Left ventricle myocardium inferior (tissue), 1 donor: ENCODE data around the gene SLC44A1. TPM values are rescaled to one million over a fixed set of nuclear protein-coding genes. Genes with fewer than 3 reads are reported as not detected.

Source experiments
- DNase-seq: peaks from one replicate; pipeline ENCODE4 v3.0.0-alpha.2; 2020
- H3K27ac ChIP-seq: fragments of 200-600 bp; replicated peaks from 2 replicates; pipeline ENCODE4 v1.8.0; 2021
- H3K27me3 ChIP-seq: fragments of 200-600 bp; 2 replicates; pipeline ENCODE4 v1.8.0; 2021; ENCODE audit warnings: low read depth
- H3K36me3 ChIP-seq: fragments of 200-600 bp; 2 replicates; pipeline ENCODE4 v1.8.0; 2021
- H3K4me1 ChIP-seq: fragments of 200-600 bp; 2 replicates; pipeline ENCODE4 v1.8.0; 2021
- H3K4me3 ChIP-seq: fragments of 200-600 bp; 2 replicates; pipeline ENCODE4 v1.8.0; 2021; ENCODE audit warnings: mild to moderate bottlenecking, moderate library complexity
- H3K9me3 ChIP-seq: fragments of 200-600 bp; replicated peaks from 2 replicates; pipeline ENCODE4 v1.8.0; 2021
- CTCF ChIP-seq: fragments of 200-600 bp; IDR thresholded peaks from 2 replicates; pipeline ENCODE4 v1.8.0; 2021; ENCODE audit warnings: antibody characterized with exemption, mild to moderate bottlenecking, borderline replicate concordance
- intact Hi-C: fragments of 100-400 bp; cut with micrococcal nuclease; formaldehyde crosslinking; loops from one replicate; pipeline ENCODE4 v1.11.0; 2022
- total RNA-seq: library from RNA; stranded (reverse); fragmentation: NEBNext Ultra II Directional; extraction: Animal tissue kit (Norgen Biotek cat#: 25700); gene quantifications from one replicate; pipeline ENCODE4 v1.2.1, GENCODE V29; 2021
- donor health status: DM: no; HTN: yes; CAD: no; lungs with severe emphysema.

The SLC44A1 gene
- total RNA-seq, 1 donor from 2014 or later: 27.0 TPM

DNA sequence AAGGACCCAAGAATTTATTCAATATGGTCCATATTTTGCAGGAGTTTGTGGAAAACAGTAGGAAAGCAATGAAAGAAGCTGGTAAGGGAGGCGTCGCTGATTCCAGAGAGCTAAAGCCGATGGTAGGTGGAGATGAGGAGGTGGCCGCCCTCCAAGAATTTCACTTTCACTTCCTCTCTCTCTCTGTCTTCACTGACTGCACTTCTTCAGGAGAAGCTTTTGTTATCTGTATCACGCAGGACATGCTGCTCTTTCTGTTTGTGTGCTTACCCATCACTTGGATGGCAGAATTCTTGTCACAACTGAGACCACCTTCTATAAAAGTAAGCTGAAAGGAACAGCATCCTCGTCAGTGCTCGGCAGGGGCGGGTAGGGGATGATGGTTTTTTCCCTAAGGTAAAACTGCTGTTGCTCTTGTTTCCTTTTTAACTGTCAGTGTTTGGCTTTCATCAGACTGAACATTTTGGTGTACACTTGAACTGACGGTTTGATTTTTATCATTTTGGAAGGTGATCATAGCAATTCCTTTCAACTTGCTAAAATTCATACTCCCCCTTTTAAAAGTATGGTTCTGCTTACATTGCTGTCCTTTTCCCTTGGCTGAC is 141.0 kb downstream of the SLC44A1 start:
- DNase-seq: peak; percentile 20
- no peak for TF ChIP-seq CTCF
- H3K27ac ChIP-seq: no peak overlapping the region
- H3K9me3 ChIP-seq: no peaks in the 10 kb centered on the region
- H3K27me3 ChIP-seq: no peaks in the 10 kb centered on the region
- intact Hi-C loops: no loop called here
- H3K4me3 ChIP-seq: peak overlapping the region; percentile 41
- no peaks in the 10 kb centered on the region for H3K4me1 ChIP-seq
- H3K36me3 ChIP-seq: peaks cover 25% of the 10 kb centered on the region

DNA sequence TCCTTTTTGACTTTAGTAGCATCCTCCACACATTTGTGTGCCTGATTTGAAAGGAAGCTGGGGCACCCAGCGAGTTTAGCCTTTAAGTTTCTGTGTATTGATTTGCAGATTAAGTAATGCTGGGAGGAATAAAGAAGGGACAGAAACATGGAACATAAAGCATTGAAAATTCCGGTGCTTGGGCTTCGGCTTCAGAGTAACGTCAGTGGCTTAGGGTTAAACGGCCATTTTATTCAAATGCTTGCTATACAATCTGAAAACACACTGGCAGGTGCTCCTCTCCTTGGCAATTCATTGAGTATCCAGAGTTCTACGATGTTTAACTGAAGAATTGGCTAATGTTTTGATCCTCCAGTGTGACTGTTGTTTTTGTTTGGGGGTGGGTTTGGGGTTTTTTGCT is 145.3 kb downstream of the SLC44A1 start:
- intact Hi-C loops: no loop called here
- peaks cover 9% of the 10 kb centered on the region for H3K36me3 ChIP-seq
- DNase-seq: no peak
- no peak overlapping the region for H3K27ac ChIP-seq
- no peak overlapping the region for H3K4me3 ChIP-seq
- no peaks in the 10 kb centered on the region for H3K4me1 ChIP-seq
- no peaks in the 10 kb centered on the region for H3K27me3 ChIP-seq
- no peaks in the 10 kb centered on the region for H3K9me3 ChIP-seq
- no peak for TF ChIP-seq CTCF

DNA sequence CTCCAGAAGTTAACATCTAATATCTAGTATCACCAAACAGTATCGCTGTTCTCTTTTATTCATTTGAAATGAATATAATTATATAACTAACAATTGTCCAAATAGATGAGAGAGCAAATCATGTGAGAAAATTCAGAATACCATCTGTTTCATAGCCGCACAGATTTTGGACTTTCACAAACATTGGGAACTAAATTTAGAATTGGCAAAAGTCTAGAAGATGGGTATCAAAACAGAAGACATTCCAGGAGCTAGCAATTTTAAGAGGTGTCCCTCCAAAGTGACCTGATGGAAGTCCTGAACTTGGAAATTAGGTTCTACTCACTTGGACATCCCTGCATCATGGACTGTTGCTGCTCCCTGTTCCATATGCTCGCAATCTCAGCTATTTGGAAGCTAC is 146.4 kb downstream of the SLC44A1 start:
- DNase-seq: no peak
- H3K9me3 ChIP-seq: no peaks in the 10 kb centered on the region
- H3K4me1 ChIP-seq: no peaks in the 10 kb centered on the region
- no peaks in the 10 kb centered on the region for H3K27me3 ChIP-seq
- no peak overlapping the region for H3K4me3 ChIP-seq
- H3K36me3 ChIP-seq: peaks cover 3% of the 10 kb centered on the region
- H3K27ac ChIP-seq: no peak overlapping the region
- intact Hi-C loops: no loop called here
- TF ChIP-seq CTCF: no peak

DNA sequence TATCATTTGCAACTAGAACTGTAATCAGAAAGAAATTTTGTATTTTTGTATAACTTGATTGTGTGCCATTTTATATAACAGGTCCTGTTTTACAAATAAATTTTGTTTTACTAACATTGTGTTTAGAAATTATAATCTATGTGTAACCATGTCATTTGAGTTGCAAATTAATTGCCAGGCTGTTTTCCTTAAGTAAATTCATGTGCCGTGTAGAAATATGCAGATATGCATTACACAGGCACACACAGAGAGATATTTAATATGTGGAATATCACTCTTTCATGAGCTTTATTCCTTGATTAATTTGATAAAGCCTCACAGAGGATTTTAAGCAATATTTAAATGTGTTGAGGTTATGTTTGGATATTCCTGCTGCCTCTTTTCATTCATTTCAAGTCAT is 146.8 kb downstream of the SLC44A1 start:
- H3K36me3 ChIP-seq: no peaks in the 10 kb centered on the region
- H3K4me1 ChIP-seq: no peaks in the 10 kb centered on the region
- TF ChIP-seq CTCF: no peak
- DNase-seq: no peak
- no peak overlapping the region for H3K4me3 ChIP-seq
- H3K27me3 ChIP-seq: no peaks in the 10 kb centered on the region
- H3K9me3 ChIP-seq: no peaks in the 10 kb centered on the region
- intact Hi-C loops: no loop called here
- no peak overlapping the region for H3K27ac ChIP-seq

DNA sequence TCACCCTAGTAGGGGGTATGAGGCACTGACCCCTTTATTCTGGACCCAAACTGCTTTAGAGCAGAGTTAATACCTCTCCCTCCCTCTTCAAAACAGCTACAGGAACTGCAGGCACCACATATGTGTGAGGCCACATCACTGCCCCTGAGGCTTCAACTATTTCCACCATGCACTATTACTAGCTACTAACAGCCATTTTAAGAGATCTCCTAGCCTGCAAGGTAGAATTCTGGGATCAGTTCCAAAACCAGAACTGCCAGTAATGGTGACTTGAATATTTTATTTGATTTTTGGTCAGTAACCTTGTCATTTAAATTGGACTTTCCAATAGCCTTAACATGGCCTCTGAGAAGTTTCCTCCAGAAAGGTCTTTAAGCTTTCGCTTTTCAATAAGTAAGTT is 148.1 kb downstream of the SLC44A1 start:
- TF ChIP-seq CTCF: no peak
- H3K36me3 ChIP-seq: no peaks in the 10 kb centered on the region
- intact Hi-C loops: no loop called here

More for the DNA sequence above, 148.1 kb downstream of the SLC44A1 start:
- Histone ChIP-seq H3K27me3 (no peaks in the 10 kb centered on the region), H3K27ac (no peak overlapping the region), H3K9me3 (no peaks in the 10 kb centered on the region), H3K4me1 (no peaks in the 10 kb centered on the region), H3K4me3 (no peak overlapping the region)
- DNase-seq: no peak
